SK-N-MC (cell line): ENCODE data around the gene ZCCHC2.

Experiments
- DNase-seq: peaks from one replicate; pipeline ENCODE4 v3.0.0-alpha.2; 2011; ENCODE audit warnings: low read depth, low spot score
- H3K27ac ChIP-seq: fragments of 200-600 bp; sonication (generic); 2 replicates; pipeline ENCODE4 v1.5.1; 2016; ENCODE audit warnings: mixed run types
- H3K36me3 ChIP-seq: fragments of 200-600 bp; sonication (generic); 2 replicates; pipeline ENCODE4 v1.6.1; 2017; ENCODE audit warnings: antibody characterized with exemption, low read length, mixed read lengths; ENCODE audit not compliant: insufficient read depth
- H3K4me3 ChIP-seq: fragments of 200-600 bp; sonication (generic); 2 replicates; pipeline ENCODE4 v1.5.1; 2016
- H3K9ac ChIP-seq: fragments of 200-600 bp; sonication (generic); 2 replicates; pipeline ENCODE4 v1.8.0; 2017; ENCODE audit warnings: mixed run types, mixed read lengths; ENCODE audit not compliant: insufficient read length
- H3K9me3 ChIP-seq: fragments of 200-600 bp; sonication (generic); 2 replicates; pipeline ENCODE4 v1.6.1; 2017; ENCODE audit warnings: low read depth, mild to moderate bottlenecking, antibody characterized with exemption, low read length, moderate library complexity, mixed read lengths
- EZH2 ChIP-seq: fragments of 200-600 bp; sonication (generic); IDR thresholded peaks from one replicate; pipeline ENCODE4 v1.6.1; 2017; ENCODE audit warnings: antibody characterized with exemption
- FOXP2 ChIP-seq: optimal IDR thresholded peaks from 2 replicates; pipeline ENCODE3; 2011; ENCODE audit warnings: mild to moderate bottlenecking, moderate library complexity; ENCODE audit not compliant: insufficient read depth; ENCODE audit errors: extremely low read length, control extremely low read depth
- POLR2AphosphoS5 ChIP-seq: IDR thresholded peaks from 2 replicates; pipeline ENCODE4 v1.6.1; 2012; ENCODE audit warnings: mild to moderate bottlenecking, low read depth, low read length, borderline replicate concordance

Gene ZCCHC2

DNA sequence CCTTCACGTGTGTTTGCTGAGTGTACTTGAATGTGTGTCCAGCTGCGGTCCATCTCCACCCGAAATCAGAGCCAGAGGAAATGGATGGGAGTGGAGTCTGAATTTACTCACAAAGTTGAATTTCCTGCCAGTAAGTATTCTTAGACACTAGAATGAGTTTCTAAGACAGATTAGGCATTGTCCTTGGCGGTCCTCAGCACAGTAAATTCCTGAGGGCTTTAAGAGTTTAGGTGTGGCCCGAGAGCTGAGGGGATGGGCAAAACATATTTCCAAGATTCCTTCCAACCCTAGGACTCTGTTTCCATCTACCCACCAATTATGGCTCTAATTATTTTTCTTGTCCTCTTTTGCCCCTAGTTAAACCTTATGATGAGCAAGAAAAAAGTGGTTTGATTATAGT is 102.2 kb downstream of the ZCCHC2 start:
- DNase-seq = no peak
- Histone ChIP-seq H3K27ac (no peak overlapping the region), H3K4me3 (no peak overlapping the region), H3K9ac (no peak overlapping the region), H3K9me3 (no peaks in the 10 kb centered on the region), H3K36me3 (no peaks in the 10 kb centered on the region)
- TF ChIP-seq POLR2AphosphoS5 (no peak), EZH2 (no peak), FOXP2 (no peak)
